GM06990 (cell line): ENCODE data around the gene SMOC1.

Experiments used
- DNase-seq: peaks from one replicate; pipeline ENCODE4 v3.0.0-alpha.2; 2011; ENCODE audit not compliant: insufficient read length; ENCODE audit errors: extremely low read depth
- H3K27me3 ChIP-seq: replicated peaks from 2 replicates; pipeline ENCODE4 v1.6.0; 2011; ENCODE audit warnings: low read length; ENCODE audit not compliant: control insufficient read depth, insufficient read depth
- H3K36me3 ChIP-seq: 2 replicates; pipeline ENCODE4 v1.5.1; 2011; ENCODE audit warnings: low read length; ENCODE audit not compliant: control insufficient read depth, insufficient read depth
- H3K4me3 ChIP-seq: replicated peaks from 2 replicates; pipeline ENCODE4 v1.5.1; 2011; ENCODE audit warnings: low read depth, mild to moderate bottlenecking, control low read depth, low read length
- CTCF ChIP-seq: IDR thresholded peaks from 2 replicates; pipeline ENCODE4 v1.5.1; 2011; ENCODE audit warnings: low read length, control low read depth, mild to moderate bottlenecking, inconsistent platforms; ENCODE audit not compliant: insufficient read depth, poor library complexity, severe bottlenecking

Gene SMOC1

GRCh38 chr14:69861025-69861569 lies 18.1 kb upstream of the SMOC1 start:
- H3K36me3 ChIP-seq, result no peaks in the 10 kb centered on the region
- TF ChIP-seq CTCF, result no peak
- no peaks in the 10 kb centered on the region for H3K27me3 ChIP-seq
- DNase-seq, result no peak
- no peak overlapping the region for H3K4me3 ChIP-seq

DNA sequence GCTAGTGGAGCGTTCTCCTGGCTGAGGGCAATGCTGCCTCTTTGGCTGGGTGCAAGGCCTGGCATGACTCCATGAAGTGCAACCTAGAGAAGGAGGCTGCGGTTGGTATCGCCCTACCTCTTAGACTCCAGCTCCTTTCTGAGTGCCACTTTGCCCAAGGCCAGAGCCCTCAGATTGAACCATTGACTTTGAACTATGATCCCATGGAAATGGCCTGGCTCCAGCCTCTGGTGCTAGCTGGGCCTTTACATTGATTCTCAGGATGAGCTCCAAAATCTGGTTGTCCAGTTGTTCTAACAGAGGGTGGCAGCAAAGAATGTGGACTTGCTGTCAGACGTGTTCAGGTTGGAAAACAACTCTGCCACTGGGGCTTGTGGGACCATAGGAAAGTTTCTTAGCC lies 16.1 kb upstream of the SMOC1 start:
- no peaks in the 10 kb centered on the region for H3K36me3 ChIP-seq
- H3K27me3 ChIP-seq, result no peaks in the 10 kb centered on the region
- TF ChIP-seq CTCF, result no peak
- H3K4me3 ChIP-seq, result no peak overlapping the region
- DNase-seq, result no peak

GRCh38 chr14:69865701-69866365 lies 13.4 kb upstream of the SMOC1 start:
- no peak overlapping the region for H3K4me3 ChIP-seq
- peaks cover 1% of the 10 kb centered on the region for H3K27me3 ChIP-seq
- DNase-seq, result no peak
- TF ChIP-seq CTCF, result no peak
- H3K36me3 ChIP-seq, result no peaks in the 10 kb centered on the region

DNA sequence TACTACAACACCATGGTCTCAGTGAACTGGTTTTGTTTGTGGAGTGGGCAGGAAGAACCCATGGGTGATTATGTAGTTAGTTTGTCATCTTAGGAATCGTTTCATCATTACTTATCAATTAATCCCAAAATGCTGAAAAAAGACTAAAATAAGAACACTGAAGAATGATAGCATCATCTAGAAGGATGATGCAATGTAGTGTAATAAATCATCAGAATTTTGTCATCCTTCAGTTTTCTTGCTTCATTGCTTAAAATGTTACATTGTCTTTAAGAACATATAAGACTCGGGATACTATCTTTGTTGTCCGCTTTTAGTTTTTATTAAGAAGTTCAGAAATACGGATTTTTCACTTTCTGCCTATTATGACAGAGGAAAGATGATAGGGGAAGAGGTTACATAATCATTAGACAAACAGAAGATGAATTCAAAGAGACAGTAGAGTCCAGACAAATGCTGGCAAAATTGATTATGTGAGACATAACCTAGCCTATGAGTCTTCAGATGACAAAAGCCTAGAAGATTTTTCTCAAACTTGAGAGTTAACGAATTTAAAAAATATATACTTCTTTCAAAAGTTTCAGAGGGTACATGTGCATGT lies 10.8 kb upstream of the SMOC1 start:
- Histone ChIP-seq H3K27me3 (peaks cover 2% of the 10 kb centered on the region), H3K36me3 (no peaks in the 10 kb centered on the region), H3K4me3 (no peak overlapping the region)
- no peak for TF ChIP-seq CTCF
- no peak for DNase-seq

DNA sequence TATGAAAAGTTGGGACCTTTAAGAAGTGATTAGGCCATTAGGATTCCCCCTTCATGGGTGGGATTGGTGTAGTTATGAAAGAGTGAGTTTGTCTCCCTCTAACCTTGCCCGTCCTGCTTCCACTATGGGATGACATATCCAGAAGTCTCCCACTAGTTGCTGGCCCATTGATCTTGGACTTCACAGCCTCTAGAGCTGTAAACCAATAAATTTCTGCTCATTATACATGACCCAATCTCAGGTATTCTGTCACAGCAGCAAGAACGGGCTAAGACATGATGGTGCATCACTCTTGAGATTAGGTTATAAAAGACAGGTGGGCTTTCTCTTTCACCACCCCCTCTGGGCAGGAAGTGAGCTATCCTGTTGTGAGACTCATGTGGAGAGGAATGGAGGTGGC lies 8.6 kb upstream of the SMOC1 start:
- peaks cover 2% of the 10 kb centered on the region for H3K27me3 ChIP-seq
- no peaks in the 10 kb centered on the region for H3K36me3 ChIP-seq
- no peak for DNase-seq
- H3K4me3 ChIP-seq, result no peak overlapping the region
- TF ChIP-seq CTCF, result no peak
